Esophagus squamous epithelium (tissue), 5 donors: Measurements from ENCODE around the gene MAMDC4. TPM values are rescaled to one million over a fixed set of nuclear protein-coding genes. Genes with fewer than 3 reads are reported as not detected.

Experiments used
- DNase-seq: peaks from one replicate; lab custom pipeline; 2025; lab: John Stamatoyannopoulos, UW
- H3K27ac ChIP-seq, 4 donors: fragments of 200-600 bp; sonication (generic); one replicate each; pipeline ENCODE4 v1.5.1; 2016 to 2019; ENCODE audit warnings: mild to moderate bottlenecking in 1 of 4
- H3K27me3 ChIP-seq, 4 donors: fragments of 200-600 bp; sonication (generic); 1 replicate in 3 of 4; 2 replicates in 1 of 4; pipeline versions ENCODE4 v1.5.1 to v1.6.0; 2017 to 2021; ENCODE audit warnings: antibody characterized with exemption in 1 of 4
- H3K36me3 ChIP-seq, 3 donors: fragments of 200-600 bp; sonication (generic); one replicate each; pipeline ENCODE4 v1.5.1; 2016 to 2019
- H3K4me1 ChIP-seq, 3 donors: fragments of 200-600 bp; sonication (generic); one replicate each; pipeline ENCODE4 v1.5.1; 2017 to 2019
- H3K4me3 ChIP-seq, 4 donors: fragments of 200-600 bp; sonication (generic); 1 replicate in 3 of 4; 2 replicates in 1 of 4; pipeline ENCODE4 v1.5.1; 2016 to 2019; ENCODE audit warnings: mild to moderate bottlenecking in 2 of 4, moderate library complexity in 1 of 4
- H3K9me3 ChIP-seq, 3 donors: fragments of 200-600 bp; sonication (generic); one replicate each; pipeline ENCODE4 v1.5.1; 2016 to 2019
- POLR2A ChIP-seq, 4 donors: fragments of 450-650 bp; IDR thresholded peaks; one replicate each; pipeline ENCODE4 v1.6.1; 2017; ENCODE audit warnings: antibody characterized with exemption in 4 of 4, mild to moderate bottlenecking in 4 of 4, moderate library complexity in 3 of 4
- WGBS, 2 donors: methylation state at CpG; one replicate each; pipeline ENCODE4 v1.1.5; 2018; 5-methylcytosine and 5-hydroxymethylcytosine counted together
- intact Hi-C: fragments of 100-400 bp; cut with DNase I; formaldehyde crosslinking; loops from one replicate; pipeline ENCODE4 v1.15.0; 2022
- total RNA-seq, 4 donors: library from RNA; depleted of rRNA; stranded (reverse); fragments of >200 nt; gene quantifications; one replicate each; pipeline ENCODE4 v1.1.0, GENCODE V29; 2016
- TF ChIP-seq, protein P1 (sequence below), 6 experiments: fragments of 450-650 bp in 4 of 6; fragments of 200-600 bp in 2 of 6; sonication (generic) in 2 of 6; IDR thresholded peaks; one replicate each; pipeline ENCODE4 v1.5.1; 2016 to 2019; ENCODE audit warnings: antibody characterized with exemption in 6 of 6, mild to moderate bottlenecking in 4 of 6, moderate library complexity in 4 of 6
- donor health status: DM: yes; HTN: yes; CAD: no.

Gene MAMDC4
- total RNA-seq, 4 donors from 2014 or later = 1.8 to 2.9 (median 2.7) TPM

DNA sequence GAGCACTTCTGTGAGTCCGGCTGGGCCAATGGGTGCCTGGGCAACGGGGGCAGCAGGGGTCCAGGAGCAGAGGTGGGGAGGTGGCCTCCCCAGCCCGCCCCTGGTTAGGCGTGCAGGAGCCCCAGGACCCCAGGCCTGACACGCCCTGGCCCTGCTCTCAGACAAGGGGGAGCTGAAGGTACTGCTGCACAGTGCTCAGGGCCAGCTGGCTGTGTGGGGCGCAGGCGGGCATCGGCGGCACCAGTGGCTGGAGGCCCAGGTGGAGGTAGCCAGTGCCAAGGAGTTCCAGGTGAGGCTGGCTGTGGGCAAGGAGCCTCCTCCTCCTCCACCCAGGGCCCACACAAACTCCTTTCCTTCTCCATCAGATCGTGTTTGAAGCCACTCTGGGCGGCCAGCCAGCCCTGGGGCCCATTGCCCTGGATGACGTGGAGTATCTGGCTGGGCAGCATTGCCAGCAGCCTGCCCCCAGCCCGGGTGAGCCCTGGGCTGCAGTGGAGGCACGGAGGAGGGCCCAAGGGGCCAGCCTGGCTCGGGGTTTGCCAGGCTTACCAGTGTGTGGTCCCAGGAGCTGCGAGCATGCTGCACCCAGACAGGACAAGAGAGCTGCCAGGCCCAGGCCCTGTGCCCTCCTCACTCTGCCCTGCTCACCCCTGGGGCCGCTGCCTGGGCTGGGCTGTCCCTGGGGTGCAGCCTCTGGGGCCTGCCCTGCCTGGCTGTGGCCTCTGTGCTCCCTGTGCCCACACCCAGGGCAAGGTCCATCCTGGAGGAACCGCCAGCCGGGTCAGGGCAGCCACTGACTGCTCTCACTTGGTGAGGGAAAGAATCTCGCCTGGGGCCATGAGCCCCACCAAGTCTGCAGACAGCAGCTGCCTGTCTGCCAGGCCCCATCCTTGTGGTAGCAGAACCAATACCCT lies 7.0 kb downstream of the MAMDC4 start:
- intact Hi-C loops = loop anchor here (10.0 kb wide), 1 partner anchor 86 kb away; the partner anchor contains the start of genes C8G and FBXW5
- no peak overlapping the region for H3K4me3 ChIP-seq
- H3K27ac ChIP-seq = peak overlapping the region in 3 of 4 donors; percentile 53 to 65 (median 54)
- 0 to 29% methylated on average over 1 to 10 of the region's 20 CpGs for WGBS, 2 donors
- H3K9me3 ChIP-seq = no peaks in the 10 kb centered on the region
- no peaks in the 10 kb centered on the region for H3K27me3 ChIP-seq
- DNase-seq = no peak
- peaks cover 26 to 43% (median 30%) of the 10 kb centered on the region in 3 donors for H3K36me3 ChIP-seq
- peaks cover 20 to 59% (median 21%) of the 10 kb centered on the region in 3 donors for H3K4me1 ChIP-seq
- no peak for TF ChIP-seq POLR2A (IDR thresholded peaks at IDR 0.05)
- TF ChIP-seq, protein P1, sequence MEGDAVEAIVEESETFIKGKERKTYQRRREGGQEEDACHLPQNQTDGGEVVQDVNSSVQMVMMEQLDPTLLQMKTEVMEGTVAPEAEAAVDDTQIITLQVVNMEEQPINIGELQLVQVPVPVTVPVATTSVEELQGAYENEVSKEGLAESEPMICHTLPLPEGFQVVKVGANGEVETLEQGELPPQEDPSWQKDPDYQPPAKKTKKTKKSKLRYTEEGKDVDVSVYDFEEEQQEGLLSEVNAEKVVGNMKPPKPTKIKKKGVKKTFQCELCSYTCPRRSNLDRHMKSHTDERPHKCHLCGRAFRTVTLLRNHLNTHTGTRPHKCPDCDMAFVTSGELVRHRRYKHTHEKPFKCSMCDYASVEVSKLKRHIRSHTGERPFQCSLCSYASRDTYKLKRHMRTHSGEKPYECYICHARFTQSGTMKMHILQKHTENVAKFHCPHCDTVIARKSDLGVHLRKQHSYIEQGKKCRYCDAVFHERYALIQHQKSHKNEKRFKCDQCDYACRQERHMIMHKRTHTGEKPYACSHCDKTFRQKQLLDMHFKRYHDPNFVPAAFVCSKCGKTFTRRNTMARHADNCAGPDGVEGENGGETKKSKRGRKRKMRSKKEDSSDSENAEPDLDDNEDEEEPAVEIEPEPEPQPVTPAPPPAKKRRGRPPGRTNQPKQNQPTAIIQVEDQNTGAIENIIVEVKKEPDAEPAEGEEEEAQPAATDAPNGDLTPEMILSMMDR (IDR thresholded peaks at IDR 0.05) = no peak

DNA sequence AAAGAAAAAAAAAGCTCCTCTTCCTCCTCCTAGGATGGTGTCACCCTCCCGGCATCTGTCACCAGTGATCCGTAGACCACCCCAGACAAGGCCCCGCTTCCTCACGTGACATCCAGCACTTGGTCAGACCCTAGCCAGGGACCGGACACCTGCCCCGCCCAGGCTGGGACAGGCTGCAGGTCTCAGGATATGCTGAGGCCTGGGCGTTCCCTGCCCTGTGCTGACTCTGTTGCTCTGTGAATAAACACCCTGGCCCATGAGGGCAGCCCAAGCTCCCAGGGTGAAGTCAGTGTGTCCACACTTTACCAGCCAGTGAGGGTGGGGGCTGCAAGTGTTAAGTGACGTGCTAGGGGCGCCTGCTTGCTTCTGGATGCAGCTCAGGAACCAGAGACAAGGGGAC lies 8.4 kb downstream of the MAMDC4 start:
- Histone ChIP-seq H3K36me3 (peaks cover 26 to 48% (median 30%) of the 10 kb centered on the region in 3 donors), H3K4me1 (peaks cover 29 to 62% (median 34%) of the 10 kb centered on the region in 3 donors), H3K9me3 (no peaks in the 10 kb centered on the region), H3K27ac (no peak overlapping the region), H3K4me3 (no peak overlapping the region), H3K27me3 (no peaks in the 10 kb centered on the region)
- TF ChIP-seq, protein P1 (IDR thresholded peaks at IDR 0.05) = no peak
- no peak for TF ChIP-seq POLR2A (IDR thresholded peaks at IDR 0.05)
- intact Hi-C loops = no loop called here
- DNase-seq = no peak
- WGBS, 2 donors = 60% methylated on average over 1 of the region's 9 CpGs; no CpG with 5 or more reads in 1 of the 2 donors

DNA sequence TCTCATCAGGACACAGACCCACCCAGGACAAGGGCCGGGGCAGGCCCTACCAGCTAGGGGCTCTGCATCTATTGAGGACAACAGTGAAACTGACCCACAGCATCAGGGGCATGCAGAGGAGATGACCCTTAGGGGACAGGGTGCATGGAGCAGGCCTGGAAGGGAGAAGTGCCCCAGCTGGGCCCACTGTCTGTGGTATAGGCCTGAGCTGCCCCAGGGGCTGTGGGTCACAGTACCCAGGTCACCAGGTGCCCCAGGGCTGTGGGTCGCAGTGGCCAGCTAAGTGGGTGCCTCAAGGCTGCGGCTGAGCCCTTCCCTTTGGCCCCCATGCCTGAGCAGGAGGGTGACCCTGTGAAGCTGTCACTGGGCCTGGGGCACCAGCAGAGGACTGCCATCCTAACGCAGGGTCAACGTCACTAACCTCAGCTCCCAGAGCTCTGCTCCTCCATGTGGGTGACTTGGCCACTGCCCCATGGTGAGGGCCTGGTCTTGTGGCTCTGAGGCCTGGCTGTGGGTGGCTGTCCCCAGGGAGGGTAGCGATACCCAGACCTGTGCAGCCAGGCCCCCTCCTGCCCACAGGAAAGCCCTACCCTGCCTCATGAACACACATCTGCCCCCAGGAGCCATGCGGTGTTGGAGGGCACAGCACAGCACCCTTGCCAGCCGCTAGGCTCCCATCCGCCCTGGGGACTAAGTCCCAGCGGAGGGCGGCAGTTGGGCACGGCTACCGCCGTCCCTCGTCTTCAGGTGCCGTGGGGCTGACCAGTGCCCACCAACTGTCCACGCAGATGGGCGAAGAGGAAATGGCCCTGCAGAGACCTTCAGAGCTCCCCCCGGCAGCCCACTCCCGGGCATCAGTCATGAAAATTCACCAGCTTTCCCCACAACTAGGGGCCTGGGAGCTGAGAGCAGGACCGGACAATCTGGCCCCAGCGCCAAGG lies 9.1 kb downstream of the MAMDC4 start:
- TF ChIP-seq, protein P1 (IDR thresholded peaks at IDR 0.05) = no peak
- TF ChIP-seq POLR2A (IDR thresholded peaks at IDR 0.05) = no peak
- WGBS, 2 donors = 83% methylated on average over 11 of the region's 22 CpGs; no CpG with 5 or more reads in 1 of the 2 donors
- intact Hi-C loops = no loop called here
- no peak for DNase-seq
- Histone ChIP-seq H3K9me3 (no peaks in the 10 kb centered on the region), H3K27me3 (no peaks in the 10 kb centered on the region), H3K36me3 (peaks cover 26 to 48% (median 30%) of the 10 kb centered on the region in 3 donors), H3K4me1 (peaks cover 31 to 64% (median 34%) of the 10 kb centered on the region in 3 donors), H3K4me3 (no peak overlapping the region), H3K27ac (no peak overlapping the region)

DNA sequence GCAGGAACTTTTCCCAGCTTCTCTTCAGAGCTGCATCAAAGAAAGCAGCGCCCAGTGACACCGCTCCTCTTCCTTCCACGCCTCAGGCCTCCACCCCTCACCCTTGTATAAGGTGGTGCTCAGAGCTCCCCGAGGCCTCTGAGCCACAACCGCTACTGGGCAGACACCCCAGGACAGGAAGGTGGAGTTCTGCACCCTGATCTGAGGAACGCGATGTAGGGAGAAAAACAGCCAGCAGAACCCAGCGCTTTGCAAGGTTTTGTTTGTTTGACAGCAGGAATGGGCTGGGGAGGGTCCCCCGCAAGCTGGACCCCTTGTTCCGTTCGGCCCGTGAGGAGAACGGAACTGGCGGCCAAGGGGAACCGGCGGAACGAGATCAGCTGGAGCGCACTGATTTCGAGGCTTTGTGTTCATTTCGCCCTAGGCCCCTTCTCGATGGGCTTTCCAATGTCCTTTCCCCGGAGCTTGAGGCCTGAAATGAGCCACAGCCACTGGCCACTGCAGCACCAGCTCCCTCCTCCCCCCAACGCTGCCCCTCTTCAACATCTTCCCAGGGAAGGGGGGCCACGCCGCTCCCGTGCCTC lies 9.8 kb downstream of the MAMDC4 start:
- no peaks in the 10 kb centered on the region for H3K27me3 ChIP-seq
- no peaks in the 10 kb centered on the region for H3K9me3 ChIP-seq
- peaks cover 26 to 48% (median 30%) of the 10 kb centered on the region in 3 donors for H3K36me3 ChIP-seq
- TF ChIP-seq POLR2A (IDR thresholded peaks at IDR 0.05) = no peak
- TF ChIP-seq, protein P1 (IDR thresholded peaks at IDR 0.05) = no peak
- no peak for DNase-seq
- no peak overlapping the region for H3K4me3 ChIP-seq
- H3K4me1 ChIP-seq = peaks cover 34 to 68% (median 34%) of the 10 kb centered on the region in 3 donors
- intact Hi-C loops = no loop called here
- WGBS, 2 donors = 85 to 89% methylated on average over 17 to 18 of the region's 26 CpGs
- H3K27ac ChIP-seq = no peak overlapping the region
